GM21786 (cell line): Measurements from ENCODE around the gene PML.

Source experiments
- ATAC-seq: cut with Tn5 transposase; IDR thresholded peaks from one replicate; pipeline ENCODE4 v1.9.1; 2021; ENCODE audit not compliant: unreplicated experiment

Gene PML

DNA sequence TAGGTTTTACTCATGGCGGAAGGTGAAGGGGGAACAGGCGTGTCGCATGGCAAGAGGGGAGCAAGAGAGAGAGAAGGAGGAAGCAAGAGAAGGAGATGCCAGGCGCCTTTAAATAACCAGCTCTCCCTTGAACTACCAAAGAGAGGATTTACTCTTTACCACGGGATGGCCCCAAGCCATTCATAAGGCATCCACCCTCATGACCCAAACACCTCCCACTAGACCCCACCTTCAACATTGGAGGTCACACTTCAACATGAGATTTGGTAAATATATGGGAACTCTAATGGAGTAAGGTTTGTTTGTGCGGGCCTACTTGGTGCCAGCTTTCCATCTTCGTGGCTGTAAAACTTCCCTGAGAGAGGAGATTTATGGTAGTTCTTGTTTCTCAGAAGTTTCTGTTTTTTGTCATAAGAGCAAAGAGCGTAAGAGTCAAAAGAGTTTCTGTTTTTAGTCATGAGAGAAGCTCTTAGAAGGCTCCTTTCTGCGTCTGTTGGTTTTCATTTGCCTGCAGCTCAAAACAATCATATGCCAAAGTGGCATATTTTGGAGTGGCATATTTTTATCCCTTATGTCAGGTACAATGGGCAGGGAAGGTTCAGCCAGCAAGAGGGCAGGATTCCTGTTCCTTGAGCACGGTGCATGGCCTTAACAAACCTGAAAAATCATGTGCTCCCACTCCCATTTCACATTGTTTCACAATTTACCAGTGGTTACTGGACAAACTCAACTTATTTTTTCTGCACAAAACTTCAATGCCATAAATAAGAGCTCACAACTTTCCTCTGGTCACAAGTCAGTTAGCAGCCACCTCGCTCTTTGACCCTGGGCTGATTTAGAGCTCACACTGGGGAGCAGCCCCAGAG lies 12.5 kb downstream of the PML start:
- no peak for ATAC-seq

DNA sequence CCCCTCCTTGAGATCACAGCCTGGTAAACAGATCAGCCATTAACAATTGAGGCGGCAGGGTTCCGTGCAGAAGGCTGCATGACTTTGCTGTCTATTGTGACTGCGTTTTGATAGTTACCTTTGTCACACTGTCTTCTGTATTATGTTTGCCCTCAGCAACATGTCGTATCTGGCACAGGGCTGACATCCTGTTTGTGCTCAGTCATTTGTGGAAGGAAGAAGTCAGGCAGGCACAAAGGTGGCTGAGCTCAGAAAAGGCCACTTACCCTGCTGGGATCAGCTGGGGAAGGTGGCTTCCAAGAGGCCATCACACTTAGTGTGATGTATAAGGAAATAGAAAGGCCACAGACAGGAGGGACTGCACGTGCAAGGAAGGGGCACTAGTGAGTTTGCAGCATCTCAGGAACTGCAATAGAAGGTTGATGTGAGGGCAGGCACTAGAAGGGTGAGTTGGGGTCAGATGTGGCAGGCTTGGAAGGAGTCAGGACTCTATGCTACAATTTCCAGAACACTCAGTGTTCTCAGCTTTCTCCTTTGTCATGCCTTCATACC lies 13.4 kb downstream of the PML start:
- peak; percentile 58 for ATAC-seq

DNA sequence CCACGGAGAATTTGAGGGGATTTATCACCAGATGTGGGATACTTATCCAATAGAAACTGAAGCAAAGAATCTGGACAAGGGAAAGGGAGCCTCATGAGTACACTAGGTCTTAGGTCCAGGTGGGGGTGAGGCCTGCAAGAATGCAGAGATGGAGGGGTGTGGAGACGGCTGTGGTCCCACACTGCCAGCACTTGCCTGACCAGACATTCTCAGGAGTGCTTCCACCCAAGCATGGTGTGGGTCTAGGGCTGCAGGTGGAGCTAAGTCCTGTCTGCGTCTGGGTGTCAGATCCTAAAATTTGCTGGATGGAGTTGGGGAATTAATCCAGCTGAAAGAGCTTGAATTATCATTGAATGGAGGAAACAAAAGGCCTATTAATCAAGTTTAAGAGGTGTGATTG lies 14.4 kb downstream of the PML start:
- ATAC-seq, result no peak

DNA sequence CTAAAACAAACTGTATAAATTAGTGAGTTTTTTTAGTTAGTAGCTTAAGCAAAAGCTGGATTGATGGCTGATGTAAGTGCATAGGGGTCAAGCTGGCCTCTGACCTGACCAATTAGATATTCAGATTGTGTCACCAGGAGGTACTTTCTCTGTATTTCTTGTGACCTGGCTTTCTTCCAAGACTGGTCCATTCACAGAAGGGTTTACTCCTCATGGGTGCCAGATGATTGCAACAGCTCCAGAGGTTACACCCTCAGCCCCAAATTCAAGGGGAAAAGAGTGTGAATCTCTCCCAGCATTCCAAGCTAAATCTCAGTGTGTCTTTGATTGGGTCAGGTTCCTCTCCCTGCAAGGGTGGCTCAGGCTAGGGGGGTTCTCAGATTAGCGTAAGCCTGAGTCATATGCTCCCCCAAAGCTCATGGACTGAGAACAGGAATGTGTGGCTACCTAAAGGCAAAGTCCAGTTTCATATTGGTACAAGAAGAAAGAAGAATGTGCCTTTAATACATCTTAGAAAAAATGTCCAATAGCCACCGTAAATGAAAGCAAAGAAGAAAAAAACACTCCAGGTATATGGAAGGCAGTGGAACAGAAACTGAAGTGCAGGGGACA lies 16.5 kb downstream of the PML start:
- ATAC-seq, result no peak

DNA sequence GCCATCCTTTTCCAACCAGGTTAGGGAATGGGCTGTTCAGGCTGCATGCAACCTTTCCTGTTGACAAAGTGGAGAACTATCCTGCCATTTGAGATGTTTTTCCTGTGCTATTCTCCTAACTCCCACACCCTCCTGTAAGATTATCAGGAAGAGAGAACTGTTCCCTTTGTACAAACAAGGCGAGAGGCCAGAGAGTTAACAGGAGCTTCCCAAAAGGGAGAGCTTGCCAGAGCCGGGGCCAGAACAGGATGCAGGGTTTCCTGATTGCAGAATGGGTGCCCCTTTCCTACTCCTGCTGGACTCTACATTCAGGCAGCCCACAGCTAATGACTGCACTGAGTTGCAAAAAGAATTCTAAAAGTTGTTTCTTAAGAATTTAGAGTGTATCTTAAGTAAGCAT lies 17.1 kb downstream of the PML start:
- no peak for ATAC-seq

DNA sequence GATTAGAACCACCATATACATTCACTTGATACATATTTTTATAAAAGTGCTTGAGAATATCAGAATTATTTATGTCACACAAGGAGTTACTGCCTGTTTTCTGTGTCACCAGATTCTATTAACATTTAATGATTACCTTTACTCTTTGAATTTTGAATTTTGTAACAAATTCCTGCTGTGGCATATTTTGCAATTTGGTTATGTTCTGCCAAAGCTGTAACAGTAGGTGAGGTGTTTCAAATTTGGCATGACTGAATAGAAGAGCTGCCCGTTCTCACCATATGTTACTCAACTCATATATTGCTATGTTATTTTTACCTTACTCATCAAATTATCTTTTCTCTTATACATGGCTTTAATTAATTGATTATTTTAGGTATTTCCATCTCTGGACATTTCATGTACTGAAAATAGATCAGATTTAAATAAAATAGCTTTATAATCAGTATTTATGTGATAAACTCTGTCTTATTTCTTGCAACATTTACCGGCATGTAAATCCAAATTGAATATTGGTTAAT lies 18.9 kb downstream of the PML start:
- ATAC-seq, result no peak

DNA sequence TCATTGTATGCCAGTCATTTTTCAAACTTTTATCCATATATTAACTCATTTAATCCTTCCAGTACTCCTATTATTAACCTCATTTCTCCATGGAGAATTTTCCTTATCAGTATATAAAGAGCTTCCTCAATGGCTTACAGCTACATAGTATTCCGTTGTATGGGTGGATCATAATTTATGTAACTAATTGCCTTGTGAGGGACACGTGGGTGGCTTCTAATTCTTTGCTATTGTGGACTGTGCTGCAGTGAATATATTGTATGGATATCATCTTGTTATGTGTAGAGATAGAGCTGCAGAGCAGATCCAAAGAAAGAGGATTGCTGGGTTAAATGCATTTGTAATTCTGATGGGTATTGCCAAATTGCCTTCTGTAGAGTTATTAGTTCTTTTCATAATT lies 25.2 kb downstream of the PML start:
- ATAC-seq, result no peak

DNA sequence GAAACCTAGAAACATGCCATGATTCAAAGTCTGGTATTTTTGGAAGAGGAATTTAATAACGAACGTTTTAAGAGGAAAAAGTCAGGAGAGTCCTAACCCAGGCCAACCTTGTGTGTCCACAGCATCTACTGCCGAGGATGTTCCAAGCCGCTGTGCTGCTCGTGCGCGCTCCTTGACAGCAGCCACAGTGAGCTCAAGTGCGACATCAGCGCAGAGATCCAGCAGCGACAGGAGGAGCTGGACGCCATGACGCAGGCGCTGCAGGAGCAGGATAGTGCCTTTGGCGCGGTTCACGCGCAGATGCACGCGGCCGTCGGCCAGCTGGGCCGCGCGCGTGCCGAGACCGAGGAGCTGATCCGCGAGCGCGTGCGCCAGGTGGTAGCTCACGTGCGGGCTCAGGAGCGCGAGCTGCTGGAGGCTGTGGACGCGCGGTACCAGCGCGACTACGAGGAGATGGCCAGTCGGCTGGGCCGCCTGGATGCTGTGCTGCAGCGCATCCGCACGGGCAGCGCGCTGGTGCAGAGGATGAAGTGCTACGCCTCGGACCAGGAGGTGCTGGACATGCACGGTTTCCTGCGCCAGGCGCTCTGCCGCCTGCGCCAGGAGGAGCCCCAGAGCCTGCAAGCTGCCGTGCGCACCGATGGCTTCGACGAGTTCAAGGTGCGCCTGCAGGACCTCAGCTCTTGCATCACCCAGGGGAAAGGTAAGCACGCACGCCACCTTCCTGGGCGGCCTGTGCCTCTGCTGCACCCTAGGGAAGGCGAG lies 28.4 kb downstream of the PML start:
- no peak for ATAC-seq

DNA sequence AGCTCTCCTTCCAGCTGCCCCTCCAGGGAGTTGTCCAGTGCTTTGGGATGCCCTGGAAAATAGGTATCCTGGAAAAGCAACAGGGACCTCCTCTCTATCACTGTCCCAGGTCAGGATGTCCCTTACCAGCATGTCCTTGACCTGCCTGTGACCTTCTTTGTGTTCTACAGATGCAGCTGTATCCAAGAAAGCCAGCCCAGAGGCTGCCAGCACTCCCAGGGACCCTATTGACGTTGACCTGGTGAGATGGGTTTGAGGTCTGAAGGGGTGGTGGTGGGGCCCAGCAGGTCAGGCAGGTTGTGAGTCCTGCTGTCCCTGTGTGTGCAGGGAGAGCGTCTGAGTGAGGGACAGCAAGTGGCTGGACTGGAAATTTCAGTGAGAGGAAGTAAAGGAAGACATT lies 30.2 kb downstream of the PML start:
- ATAC-seq, result no peak

DNA sequence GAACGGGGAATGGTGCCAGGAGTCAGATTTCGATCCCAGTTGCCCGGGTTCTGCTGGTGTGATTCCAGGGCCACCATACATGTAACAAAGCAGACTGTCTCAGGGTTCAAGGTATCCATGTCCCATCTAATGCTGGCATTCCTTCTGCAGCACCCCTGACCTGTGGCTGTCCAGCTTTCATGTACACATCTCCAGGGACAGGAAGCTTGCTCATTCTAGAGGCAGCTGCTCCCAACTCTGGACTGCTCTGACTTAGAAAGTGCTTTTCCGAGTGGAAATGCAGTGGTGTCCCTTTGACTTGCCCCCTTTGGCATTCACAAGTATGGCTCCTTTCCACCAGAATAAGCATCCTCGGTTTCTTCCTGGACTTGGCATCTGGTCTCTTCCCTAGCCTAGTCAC lies 30.9 kb downstream of the PML start:
- ATAC-seq, result no peak

DNA sequence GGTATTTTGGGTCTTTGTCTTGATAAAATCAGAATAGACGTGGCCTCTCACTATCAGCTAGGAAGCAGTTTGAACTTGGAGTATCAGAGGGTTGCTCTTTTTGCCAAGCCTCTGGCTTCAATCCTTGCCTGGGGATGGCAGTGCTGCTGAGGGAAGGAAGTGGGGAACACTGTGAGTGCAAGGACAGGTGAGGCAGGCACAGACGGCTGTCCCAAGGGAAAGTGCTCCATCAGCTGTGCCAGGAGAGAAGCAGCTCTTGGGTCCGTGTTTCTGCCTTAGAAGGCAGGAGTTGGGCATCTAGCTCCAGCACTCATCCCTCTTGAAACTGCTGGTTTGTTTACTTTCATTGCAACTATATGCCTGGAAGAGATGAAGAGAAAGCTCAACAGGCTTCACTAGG lies 33.2 kb downstream of the PML start:
- ATAC-seq, result no peak

DNA sequence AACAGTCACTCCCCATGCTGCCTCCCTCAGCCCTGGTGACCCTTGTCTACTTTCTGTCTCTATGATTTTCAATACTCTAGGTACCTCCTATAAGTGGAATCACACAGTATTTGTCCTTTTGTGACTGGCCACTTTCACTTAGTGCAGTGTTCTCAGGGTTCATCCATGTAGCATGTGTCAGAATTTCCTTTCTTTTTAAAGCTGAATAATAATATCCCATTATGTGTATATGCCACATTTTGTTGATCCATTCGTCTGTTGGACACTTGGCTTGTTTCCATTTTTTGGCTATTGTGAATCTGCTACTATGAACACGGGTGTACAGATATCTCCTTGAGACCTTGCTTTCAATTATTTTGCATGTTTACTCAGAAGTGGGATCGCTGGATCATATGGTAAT lies 34.1 kb downstream of the PML start:
- ATAC-seq, result no peak

DNA sequence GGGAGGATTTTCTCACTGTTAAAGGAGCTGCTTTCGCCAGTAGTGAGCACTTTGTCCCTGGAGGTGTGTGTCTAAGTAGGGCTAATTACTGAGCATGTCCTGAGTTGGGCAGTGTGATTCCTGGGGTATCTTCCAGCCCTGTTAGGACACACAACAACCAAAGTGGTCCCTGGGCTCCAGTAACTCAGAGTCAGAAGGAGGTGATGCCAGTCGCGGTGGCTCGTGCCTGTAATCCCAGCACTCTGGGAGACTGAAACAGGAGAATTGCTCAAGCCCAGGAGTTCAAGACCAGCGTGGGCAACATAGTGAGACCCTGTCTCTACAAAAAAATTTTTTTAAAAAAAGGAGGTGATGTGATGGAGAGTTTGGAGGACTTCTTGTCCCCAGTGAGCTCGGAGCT lies 37.5 kb downstream of the PML start:
- ATAC-seq, result no peak

DNA sequence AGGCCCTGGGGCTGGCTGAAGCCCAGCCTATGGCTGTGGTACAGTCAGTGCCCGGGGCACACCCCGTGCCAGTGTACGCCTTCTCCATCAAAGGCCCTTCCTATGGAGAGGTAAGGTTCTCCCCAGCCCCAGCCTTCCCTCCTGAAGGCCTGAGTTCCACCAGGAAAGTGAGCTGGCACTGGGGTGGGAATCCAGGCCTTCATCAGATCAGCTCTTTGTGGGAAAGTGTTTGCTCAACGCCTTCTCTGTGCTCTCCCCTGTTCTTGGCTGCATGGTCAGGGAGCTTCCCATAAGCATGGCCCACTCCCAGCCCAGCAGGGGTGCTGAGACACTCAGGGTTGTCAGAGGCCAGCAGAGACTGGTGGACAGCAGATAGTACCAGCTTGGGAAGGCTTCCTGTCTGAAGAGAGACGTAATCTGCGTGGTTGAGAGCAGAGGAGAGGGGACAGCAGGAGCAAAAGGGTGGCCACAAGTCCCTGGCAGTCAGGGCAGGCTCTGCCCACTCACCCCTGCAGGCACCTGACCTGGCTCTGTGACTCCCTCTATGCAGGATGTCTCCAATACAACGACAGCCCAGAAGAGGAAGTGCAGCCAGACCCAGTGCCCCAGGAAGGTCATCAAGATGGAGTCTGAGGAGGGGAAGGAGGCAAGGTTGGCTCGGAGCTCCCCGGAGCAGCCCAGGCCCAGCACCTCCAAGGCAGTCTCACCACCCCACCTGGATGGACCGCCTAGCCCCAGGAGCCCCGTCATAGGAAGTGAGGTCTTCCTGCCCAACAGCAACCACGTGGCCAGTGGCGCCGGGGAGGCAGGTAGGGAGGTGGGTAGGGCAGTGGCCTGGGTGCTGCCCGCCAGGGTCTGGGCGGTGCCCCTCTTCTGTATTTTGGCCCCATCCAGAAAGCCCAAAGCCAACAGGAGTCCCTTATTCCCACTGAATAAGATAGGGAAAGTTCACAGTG lies 38.4 kb downstream of the PML start:
- no peak for ATAC-seq

DNA sequence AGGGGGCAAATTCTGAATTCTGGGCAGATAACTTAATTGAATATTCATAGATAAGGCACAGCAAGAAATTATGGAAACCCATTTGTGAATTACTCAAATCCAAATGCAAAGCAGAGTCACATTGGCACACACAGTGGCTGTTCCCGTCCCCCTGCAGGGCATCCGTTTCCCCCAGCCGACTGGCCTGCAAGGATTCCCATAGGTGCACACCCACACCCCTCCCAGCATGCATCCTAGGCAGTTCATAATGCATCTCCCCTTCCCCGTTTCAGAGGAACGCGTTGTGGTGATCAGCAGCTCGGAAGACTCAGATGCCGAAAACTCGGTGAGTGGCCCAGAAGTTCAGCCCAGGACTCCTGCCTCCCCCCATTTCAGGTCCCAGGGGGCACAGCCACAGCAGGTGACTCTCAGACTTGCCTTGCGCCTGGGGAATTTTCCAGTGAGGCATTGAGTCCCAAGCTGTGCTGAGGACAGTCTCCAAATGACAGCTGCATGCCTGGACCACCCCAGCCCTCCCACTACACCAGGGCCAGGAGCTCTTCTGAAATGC lies 39.8 kb downstream of the PML start:
- no peak for ATAC-seq

DNA sequence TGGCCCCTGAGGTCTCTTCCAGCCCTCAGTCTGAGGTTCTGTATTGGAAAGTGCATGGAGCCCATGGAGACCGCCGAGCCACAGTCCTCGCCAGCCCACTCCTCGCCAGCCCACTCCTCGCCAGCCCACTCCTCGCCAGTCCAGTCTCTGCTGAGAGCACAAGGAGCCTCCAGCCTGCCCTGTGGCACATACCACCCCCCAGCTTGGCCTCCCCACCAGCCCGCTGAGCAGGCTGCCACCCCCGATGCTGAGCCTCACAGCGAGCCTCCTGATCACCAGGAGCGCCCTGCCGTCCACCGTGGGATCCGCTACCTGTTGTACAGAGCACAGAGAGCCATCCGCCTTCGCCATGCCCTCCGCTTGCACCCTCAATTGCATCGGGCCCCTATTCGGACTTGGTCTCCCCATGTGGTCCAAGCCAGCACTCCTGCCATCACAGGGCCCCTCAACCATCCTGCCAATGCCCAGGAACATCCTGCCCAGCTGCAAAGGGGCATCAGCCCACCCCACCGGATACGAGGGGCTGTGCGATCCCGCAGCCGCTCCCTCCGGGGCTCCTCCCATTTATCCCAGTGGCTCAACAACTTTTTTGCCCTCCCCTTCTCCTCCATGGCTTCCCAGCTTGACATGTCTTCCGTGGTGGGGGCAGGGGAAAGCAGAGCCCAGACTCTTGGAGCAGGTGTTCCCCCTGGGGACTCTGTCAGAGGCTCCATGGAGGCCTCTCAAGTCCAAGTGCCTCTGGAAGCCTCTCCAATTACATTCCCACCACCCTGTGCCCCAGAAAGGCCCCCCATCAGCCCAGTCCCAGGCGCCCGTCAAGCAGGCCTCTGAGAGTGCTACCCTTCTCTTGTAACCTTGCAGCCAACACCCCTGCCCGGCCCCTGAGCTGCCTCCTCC lies 40.9 kb downstream of the PML start:
- ATAC-seq, result no peak

DNA sequence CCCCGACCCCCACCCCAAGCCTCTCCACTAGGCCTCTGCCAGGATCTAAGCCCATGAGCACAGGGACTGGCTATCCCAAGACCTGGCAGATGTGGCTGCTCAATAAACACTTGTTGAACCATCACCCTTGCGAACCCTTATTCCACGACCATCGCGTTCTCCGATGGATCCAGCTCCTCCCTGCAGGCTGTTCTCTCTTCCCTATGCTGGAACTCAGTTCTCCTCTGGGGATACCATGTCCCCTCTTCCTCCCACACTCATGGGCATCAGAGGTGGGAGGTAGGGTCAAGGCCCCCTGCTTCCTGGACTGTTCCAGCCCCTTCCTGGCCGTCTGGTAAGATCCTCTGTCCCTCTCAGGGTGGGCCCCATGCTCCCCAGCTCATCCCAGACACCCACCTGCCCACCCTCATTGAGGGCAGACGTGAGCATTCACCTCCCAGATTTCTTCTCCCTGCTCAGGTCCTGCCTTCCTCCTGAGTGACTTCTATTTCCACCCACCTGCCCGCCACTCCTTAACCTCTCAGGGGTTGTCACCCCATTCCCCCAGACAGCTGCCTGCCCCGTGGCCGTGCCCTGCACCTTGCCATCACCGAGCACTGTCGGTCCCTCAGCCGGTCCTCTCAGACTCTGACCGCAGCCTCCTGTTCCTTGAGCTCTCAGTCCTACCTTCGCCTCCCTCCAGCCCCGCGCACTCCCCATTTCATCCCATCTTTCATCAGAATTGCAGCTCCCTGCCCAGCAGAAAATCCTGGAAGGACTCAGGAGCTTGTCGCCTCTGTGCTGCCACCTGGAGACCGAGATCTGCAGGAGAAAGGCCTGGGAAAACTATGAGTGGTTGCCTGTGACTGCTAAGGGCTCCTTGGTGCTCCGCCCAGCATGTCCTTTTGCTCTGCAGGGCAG lies 42.0 kb downstream of the PML start:
- no peak for ATAC-seq
